D721Med (cell line): Measurements from ENCODE around the gene PLA2G6.

Experiments
- DNase-seq: peaks from one replicate; pipeline ENCODE4 v3.0.0; 2011; ENCODE audit warnings: low spot score; ENCODE audit not compliant: insufficient read length
- FAIRE-seq: peaks from 2 replicates; lab custom pipeline; 2011; peaks lifted over from hg19 to GRCh38; lab: Jason Lieb, UNC
- CTCF ChIP-seq: IDR thresholded peaks from 2 replicates; pipeline ENCODE4 v1.5.1; 2012; ENCODE audit warnings: mild to moderate bottlenecking, control low read depth; ENCODE audit not compliant: insufficient read depth; ENCODE audit errors: missing control alignments

Gene PLA2G6

DNA sequence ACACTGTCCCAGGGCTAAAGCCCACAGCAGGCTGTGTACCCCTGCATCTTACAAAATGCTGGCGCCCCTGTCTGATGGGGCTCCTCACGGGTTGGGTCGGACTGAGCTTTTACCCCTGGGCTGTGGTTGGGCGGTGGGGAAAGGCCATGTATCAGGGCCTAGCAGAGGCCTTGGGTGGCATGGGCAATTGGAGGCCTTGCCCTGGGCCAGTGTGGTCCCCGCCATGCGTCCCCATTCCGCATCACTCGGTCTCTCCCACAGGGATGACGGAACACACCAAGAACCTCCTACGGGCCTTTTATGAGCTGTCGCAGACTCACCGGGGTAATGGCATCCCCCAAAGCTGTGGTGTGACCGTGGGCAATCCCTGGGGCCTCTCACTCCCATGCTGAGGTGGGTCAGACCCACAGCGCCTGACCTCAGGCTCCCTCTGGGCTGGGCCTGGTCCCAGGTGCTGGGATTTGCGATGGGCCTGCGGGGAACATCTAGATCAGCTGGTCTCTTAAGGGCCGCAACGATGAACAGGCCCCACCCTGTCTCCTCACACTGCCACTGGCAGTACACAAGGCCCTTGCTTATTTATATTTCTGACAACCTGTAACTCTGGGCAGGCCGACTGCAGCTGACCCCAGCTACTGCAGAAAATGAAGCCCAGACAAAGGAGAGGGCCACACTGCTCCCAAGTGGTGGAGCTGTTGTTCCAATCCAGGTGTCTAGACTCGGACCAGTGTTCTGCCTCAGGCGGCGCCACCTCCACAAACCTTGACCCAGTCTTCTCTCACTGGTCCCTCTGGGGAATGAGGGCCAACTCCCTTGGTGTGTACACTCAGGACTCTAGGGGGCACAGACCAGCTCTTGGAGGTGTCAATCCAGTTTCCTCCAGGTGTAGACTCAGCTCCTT lies 110.0 kb downstream of the PLA2G6 start:
- FAIRE-seq, result no peak
- TF ChIP-seq CTCF, result no peak
- DNase-seq, result no peak

DNA sequence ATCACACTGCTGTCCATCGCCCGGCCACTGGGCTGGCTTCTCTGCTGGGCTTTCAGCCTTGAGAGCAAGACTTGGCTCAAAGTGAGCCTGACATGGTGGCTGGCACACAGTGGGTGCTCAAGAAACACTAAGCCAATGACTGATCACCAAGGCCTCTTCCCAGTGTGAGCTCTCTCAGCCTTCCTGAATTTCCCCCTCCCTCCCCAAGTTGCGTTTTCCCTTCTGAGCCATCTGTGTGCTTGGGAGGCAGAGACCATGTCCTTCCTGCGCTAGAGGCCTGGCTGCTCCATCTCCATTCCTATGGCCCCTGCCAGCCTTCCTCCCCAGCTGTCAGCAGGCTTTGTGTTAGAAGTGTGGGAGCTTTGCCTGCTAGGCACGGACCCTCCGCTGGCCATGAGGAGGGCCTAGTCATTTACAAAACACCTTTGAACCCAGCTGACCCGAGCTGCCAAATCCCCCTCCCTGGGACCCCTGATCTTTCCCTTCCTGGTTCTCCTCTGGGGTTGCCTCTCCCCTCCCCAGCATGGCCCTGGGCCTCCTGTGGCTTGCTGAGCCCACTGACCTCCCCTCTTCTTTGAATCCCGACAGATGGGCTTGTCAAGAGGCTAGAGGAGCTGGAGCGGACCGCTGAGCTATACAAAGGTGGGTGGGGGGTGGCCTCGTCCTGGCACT lies 111.2 kb downstream of the PLA2G6 start:
- DNase-seq, result no peak
- TF ChIP-seq CTCF, result no peak
- FAIRE-seq, result no peak

GRCh38 chr22:38069372-38070249 lies 112.0 kb downstream of the PLA2G6 start:
- peak; percentile 30 for TF ChIP-seq CTCF
- no peak for FAIRE-seq
- DNase-seq, result no peak

DNA sequence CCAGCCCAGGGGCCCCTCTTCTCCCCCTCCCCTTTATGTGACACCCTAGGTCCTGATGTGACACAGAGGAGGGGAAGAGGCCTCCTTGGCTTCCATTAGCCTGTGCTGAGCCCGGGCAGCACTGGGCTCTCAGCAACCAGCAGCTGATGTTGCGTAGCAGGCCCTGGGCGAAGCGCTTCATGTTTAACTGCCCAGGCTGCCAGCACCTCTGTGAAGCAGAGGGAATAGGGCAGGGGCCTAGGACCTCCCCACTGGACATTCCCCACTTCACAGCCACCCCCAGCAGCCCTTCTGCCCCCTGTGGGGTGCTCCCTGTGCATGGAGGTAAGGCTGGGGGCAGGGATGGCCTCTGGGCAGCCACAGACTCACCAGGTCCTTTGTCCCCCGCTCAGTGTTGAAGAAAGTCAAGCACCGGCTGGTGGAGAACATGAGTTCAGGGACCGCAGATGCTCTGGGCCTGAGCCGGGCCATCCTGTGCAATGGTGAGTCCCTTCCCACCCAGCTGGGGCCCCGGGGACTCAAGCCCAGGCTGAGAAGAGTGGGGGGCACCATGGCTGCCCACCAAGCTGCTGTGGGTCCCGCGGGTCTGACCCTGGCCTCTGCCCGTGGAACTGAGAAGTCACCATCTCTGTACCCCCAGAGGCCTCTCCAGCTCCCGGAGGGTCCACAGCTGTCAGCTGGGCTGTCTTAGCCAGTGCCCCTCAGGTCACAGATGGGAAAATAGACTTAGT lies 112.8 kb downstream of the PLA2G6 start:
- TF ChIP-seq CTCF, result no peak
- FAIRE-seq, result no peak
- no peak for DNase-seq

DNA sequence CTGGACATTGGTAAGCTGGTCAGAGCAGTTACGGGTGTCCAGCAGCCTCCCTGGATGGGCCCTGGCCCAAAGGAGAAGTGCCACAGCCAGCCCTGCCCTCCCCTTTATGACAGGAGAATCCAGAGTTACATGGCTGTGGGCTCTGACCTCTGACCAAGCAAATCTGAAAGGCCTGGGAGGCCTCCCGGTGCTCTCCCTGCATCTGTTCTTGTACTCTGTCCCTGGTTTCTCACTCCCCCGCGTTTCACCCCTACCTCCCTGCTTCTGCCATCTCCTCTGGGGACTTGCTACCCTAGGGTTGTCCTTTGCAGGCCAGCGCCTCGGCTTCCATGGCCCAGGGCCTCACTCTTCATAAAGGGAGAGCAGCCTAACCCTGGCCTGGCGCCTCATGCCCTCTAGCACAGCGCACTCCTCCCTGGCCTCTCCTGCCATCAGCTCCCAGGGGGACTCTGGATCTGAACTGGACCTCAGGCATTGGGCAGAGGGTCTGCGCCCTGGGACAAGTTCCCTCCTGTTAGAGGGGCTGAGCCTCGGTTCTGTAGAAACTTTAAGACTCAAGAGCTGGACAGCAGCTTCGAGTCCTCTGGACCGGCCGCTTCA lies 113.8 kb downstream of the PLA2G6 start:
- FAIRE-seq (no peak), DNase-seq (no peak)
- no peak for TF ChIP-seq CTCF

GRCh38 chr22:38067028-38067415 lies 114.6 kb downstream of the PLA2G6 start:
- TF ChIP-seq CTCF, result no peak
- no peak for FAIRE-seq
- no peak for DNase-seq
